Body of pancreas (tissue), 4 donors: ENCODE measurements around the gene NCOA3. TPM values are rescaled to one million over a fixed set of nuclear protein-coding genes. Genes with fewer than 3 reads are reported as not detected.
A peak's percentile ranks its signal among the peaks of the same experiment; 100 is the strongest.

Experiments
- ATAC-seq: fragments of 150-250 bp; one replicate; pipeline ENCODE4 v1.9.1; 2016
- DNase-seq, 4 donors: peaks; one replicate each; pipeline ENCODE4 v3.0.0-alpha.2; 2019
- H3K27ac ChIP-seq, 4 donors: fragments of 200-600 bp; sonication (generic); 1 replicate in 3 of 4; 2 replicates in 1 of 4; pipeline versions ENCODE4 v1.5.1 to v1.6.1; 2016 to 2019; ENCODE audit warnings: mild to moderate bottlenecking in 1 of 4, mixed read lengths in 1 of 4, moderate library complexity in 1 of 4
- H3K27me3 ChIP-seq, 2 donors: fragments of 200-600 bp; sonication (generic); one replicate each; pipeline ENCODE4 v1.6.0; 2016; ENCODE audit warnings: mild to moderate bottlenecking in 1 of 2
- H3K36me3 ChIP-seq, 2 donors: fragments of 200-600 bp; sonication (generic); replicated peaks in 1 of 2; 2 replicates each; pipeline ENCODE4 v1.5.1; 2016; ENCODE audit warnings: low read depth in 2 of 2; ENCODE audit not compliant: insufficient read depth in 1 of 2
- H3K4me1 ChIP-seq: fragments of 200-600 bp; sonication (generic); one replicate; pipeline ENCODE4 v1.6.0; 2016
- H3K4me3 ChIP-seq, 2 donors: fragments of 200-600 bp; sonication (generic); 1 replicate in 1 of 2; 2 replicates in 1 of 2; pipeline ENCODE4 v1.5.1; 2016 to 2019
- H3K9me3 ChIP-seq, 3 donors: fragments of 200-600 bp; sonication (generic); 1 replicate in 2 of 3; 2 replicates in 1 of 3; pipeline ENCODE4 v1.5.1; 2016
- CTCF ChIP-seq, 7 experiments: fragments of 450-650 bp in 4 of 7; fragments of 200-600 bp in 3 of 7; sonication (generic) in 3 of 7; IDR thresholded peaks; one replicate each; pipeline ENCODE4 v1.5.1; 2016 to 2019; ENCODE audit warnings: antibody characterized with exemption in 7 of 7
- POLR2A ChIP-seq, 3 donors: fragments of 450-650 bp; IDR thresholded peaks; one replicate each; pipeline ENCODE4 v1.6.1; 2016; ENCODE audit warnings: antibody characterized with exemption in 3 of 3, mild to moderate bottlenecking in 2 of 3
- whole genome bisulfite sequencing, 2 donors: methylation state at CpG; one replicate each; pipeline ENCODE4 v1.1.5; 2017; 5-methylcytosine and 5-hydroxymethylcytosine counted together
- intact Hi-C: fragments of 100-400 bp; cut with DNase I; formaldehyde crosslinking; loops from one replicate; pipeline ENCODE4 v1.15.1; 2023
- total RNA-seq, 2 donors: library from RNA; depleted of rRNA; stranded (reverse); fragments of >200 nt; gene quantifications; one replicate each; pipeline ENCODE4 v1.1.0, GENCODE V29; 2016

The NCOA3 gene
- total RNA-seq, 2 donors from 2014 or later: 14.8 to 17.1 TPM

GRCh38 chr20:47487175-47487917 lies 14.3 kb upstream of the NCOA3 start:
- Histone ChIP-seq H3K36me3 (no peaks in the 10 kb centered on the region), H3K4me1 (peaks cover 5% of the 10 kb centered on the region), H3K27ac (peak overlapping the region in 1 of 4 donors; percentile 28), H3K4me3 (no peak overlapping the region), H3K27me3 (no peaks in the 10 kb centered on the region), H3K9me3 (no peaks in the 10 kb centered on the region)
- no peak for TF ChIP-seq CTCF (IDR thresholded peaks at IDR 0.05)
- no peak for TF ChIP-seq POLR2A (IDR thresholded peaks at IDR 0.05)
- intact Hi-C loops: no loop called here
- DNase-seq (no peak), ATAC-seq (no peak)
- WGBS, 2 donors: 49 to 57% methylated on average over 4 of the region's 4 CpGs

GRCh38 chr20:47489448-47489872 lies 12.2 kb upstream of the NCOA3 start:
- Histone ChIP-seq H3K4me3 (no peak overlapping the region), H3K4me1 (peaks cover 26% of the 10 kb centered on the region), H3K27ac (peak overlapping the region in 1 of 4 donors; percentile 36), H3K9me3 (no peaks in the 10 kb centered on the region), H3K27me3 (no peaks in the 10 kb centered on the region), H3K36me3 (no peaks in the 10 kb centered on the region)
- TF ChIP-seq CTCF (IDR thresholded peaks at IDR 0.05) (no peak), POLR2A (IDR thresholded peaks at IDR 0.05) (no peak)
- intact Hi-C loops: no loop called here
- WGBS, 2 donors: 71 to 89% methylated on average over 8 of the region's 8 CpGs
- ATAC-seq (no peak), DNase-seq (peak in 2 of 4 donors; percentile 9 to 51)

- ATAC-seq (no peak), DNase-seq (no peak)
- Histone ChIP-seq H3K36me3 (no peaks in the 10 kb centered on the region), H3K4me1 (peaks cover 26% of the 10 kb centered on the region), H3K9me3 (no peaks in the 10 kb centered on the region), H3K27me3 (no peaks in the 10 kb centered on the region), H3K27ac (no peak overlapping the region), H3K4me3 (no peak overlapping the region)
- TF ChIP-seq CTCF (IDR thresholded peaks at IDR 0.05): no peak
- intact Hi-C loops: no loop called here
- WGBS, 2 donors: 81 to 98% methylated on average over 2 of the region's 2 CpGs
Observed at GRCh38 chr20:47490795-47491194, 10.9 kb upstream of the NCOA3 start.

GRCh38 chr20:47492284-47492683 lies 9.4 kb upstream of the NCOA3 start:
- H3K27ac ChIP-seq: peak overlapping the region in 3 of 4 donors; percentile 69 to 90 (median 76)
- ATAC-seq: no peak
- no peak for DNase-seq
- intact Hi-C loops: no loop called here
- H3K36me3 ChIP-seq: no peaks in the 10 kb centered on the region
- TF ChIP-seq CTCF (IDR thresholded peaks at IDR 0.05) (no peak), POLR2A (IDR thresholded peaks at IDR 0.05) (no peak)
- 90 to 95% methylated on average over 3 of the region's 3 CpGs for WGBS, 2 donors
- no peaks in the 10 kb centered on the region for H3K9me3 ChIP-seq
- no peaks in the 10 kb centered on the region for H3K27me3 ChIP-seq
- peaks cover 26% of the 10 kb centered on the region for H3K4me1 ChIP-seq
- no peak overlapping the region for H3K4me3 ChIP-seq
